ENCODE results near the gene ANTXR2.

Gene ANTXR2

DNA sequence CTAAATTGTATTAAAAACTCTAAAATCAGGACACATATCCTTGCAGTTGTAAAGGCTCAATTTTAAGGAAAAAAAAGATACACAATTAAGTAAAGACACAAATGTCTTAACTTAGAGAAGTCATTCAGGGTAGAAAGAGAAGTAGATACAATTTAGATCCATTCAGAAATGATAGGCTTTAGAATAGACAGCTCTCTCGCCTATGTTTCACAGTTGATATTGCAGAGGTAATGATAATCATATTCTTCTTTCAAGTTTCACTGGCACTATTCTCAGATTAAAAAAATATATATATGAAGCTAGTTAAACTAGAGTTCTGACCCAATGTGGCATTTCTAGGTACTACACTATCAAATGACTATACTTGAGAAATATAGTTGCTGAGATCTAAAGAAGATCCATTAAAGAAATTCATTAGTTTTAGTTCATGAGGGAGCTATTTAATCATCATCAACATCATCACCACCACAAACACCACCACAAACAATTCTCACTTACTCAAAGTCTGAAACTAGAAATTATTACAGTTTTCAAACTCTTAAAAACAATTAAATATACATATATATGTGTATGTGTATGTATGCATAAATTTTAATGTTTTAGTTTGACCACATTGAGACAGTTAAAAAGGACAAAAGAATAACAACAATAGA, 93.1 kb downstream of the ANTXR2 start:
- H3K4me3 ChIP-seq (ENCODE audit: low read depth, low read length), result no peak overlapping the region
- TF ChIP-seq, protein P1, sequence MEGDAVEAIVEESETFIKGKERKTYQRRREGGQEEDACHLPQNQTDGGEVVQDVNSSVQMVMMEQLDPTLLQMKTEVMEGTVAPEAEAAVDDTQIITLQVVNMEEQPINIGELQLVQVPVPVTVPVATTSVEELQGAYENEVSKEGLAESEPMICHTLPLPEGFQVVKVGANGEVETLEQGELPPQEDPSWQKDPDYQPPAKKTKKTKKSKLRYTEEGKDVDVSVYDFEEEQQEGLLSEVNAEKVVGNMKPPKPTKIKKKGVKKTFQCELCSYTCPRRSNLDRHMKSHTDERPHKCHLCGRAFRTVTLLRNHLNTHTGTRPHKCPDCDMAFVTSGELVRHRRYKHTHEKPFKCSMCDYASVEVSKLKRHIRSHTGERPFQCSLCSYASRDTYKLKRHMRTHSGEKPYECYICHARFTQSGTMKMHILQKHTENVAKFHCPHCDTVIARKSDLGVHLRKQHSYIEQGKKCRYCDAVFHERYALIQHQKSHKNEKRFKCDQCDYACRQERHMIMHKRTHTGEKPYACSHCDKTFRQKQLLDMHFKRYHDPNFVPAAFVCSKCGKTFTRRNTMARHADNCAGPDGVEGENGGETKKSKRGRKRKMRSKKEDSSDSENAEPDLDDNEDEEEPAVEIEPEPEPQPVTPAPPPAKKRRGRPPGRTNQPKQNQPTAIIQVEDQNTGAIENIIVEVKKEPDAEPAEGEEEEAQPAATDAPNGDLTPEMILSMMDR (IDR thresholded peaks at IDR 0.05; ENCODE audit: low read depth, low read length, missing control alignments), result no peak
- in situ Hi-C loops (cut with HindIII; ENCODE audit: low sequenced_read_pairs), result no loop called here
- DNase-seq (ENCODE audit: low read depth), result no peak

DNA sequence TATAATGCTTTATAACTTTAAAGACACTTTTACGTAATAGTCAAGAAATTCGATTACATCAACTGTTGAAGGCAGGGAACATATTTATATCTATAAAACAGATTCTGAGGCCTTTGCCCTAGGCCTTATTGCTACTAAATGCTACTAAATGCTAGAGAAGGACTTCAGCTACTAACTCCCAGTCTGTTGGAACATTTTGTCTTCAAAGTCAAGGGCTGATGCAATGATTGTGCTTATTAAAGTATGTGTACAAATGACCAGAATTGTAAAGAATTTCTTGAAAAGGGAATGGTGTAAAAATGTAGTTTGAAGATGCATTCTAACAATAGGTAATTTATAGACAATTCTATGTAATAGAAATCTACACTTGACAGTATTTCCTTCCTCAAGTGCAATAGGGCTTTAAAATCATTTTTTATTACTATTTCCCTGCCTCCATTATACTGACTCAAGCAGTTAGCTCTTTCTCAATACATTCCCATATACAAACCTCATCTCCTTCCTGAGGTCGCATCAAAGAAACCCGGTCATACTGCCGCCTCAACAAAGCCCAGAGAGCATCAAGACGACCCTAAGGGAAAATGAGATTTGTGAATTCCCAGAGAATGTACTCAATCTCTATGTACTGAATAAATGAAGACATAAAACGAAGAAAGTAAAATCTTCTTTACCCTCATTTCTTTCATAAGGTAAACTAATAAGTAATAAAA, 95.7 kb downstream of the ANTXR2 start:
- TF ChIP-seq, protein P1 (IDR thresholded peaks at IDR 0.05; ENCODE audit: low read depth, low read length, missing control alignments), result no peak
- no peak overlapping the region for H3K4me3 ChIP-seq (ENCODE audit: low read depth, low read length)
- in situ Hi-C loops (cut with HindIII; ENCODE audit: low sequenced_read_pairs), result no loop called here
- no peak for DNase-seq (ENCODE audit: low read depth)

DNA sequence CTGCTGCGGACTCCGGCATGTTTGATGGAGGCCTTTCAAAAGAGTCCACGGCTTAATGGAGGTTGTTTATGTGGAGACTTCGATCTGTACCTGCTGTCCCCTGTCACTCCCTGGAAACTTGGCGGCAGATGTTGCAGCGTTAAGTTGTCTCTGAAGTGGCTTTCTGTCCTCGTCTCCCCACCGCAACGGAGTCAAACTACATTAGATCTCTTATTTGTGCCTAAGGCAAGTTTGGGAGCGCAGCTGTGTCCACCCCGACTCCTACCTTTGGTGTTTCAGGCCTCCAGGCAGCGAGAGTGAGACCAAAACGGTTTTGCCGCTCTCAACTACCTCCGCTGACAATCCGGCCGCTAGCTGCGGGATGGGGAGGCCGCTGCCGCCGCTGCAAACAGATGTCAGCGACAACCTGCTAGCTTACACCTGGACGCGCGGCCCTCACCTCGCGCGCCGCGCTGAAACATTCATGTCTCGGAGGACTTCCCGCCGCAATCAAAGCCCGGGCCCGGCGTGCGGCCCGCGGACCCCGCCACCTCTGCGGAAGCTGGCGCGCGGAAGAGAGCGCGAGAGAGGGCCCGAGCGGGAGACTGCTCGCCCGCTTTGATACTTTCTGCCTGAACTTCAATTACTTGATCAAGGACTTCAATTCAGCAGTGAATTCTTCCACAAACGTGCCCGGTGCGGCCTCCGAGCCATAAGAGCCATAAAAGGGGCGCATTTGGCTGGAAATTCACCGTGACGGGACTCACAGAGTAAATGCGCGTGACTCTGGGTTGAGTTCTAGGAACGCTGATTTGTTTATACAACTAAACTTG, 108.4 kb downstream of the ANTXR2 start:
- peak overlapping the region; percentile 35 for H3K4me3 ChIP-seq (ENCODE audit: low read depth, low read length)
- peak; percentile 23 for DNase-seq (ENCODE audit: low read depth)
- TF ChIP-seq, protein P1 (IDR thresholded peaks at IDR 0.05; ENCODE audit: low read depth, low read length, missing control alignments), result no peak
- in situ Hi-C loops (cut with HindIII; ENCODE audit: low sequenced_read_pairs), result no loop called here

DNA sequence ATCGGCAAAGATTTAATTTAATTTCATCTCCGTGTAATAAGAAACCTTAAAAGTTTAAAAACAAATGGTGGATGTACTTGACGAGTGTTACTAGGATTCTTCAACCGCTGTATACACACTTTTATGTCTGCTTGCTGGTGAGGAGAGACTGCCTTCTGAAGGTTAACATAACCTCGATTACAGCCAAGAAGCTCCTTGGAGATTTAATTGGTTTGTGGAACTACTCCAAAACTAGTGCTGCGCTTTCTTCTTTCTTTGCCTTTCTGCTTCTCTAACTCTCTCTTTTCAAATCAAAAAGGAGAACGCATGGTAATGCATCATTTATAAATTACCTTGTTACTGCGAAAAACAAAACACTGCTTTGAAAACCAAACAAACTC, 109.0 kb downstream of the ANTXR2 start:
- in situ Hi-C loops (cut with HindIII; ENCODE audit: low sequenced_read_pairs), result no loop called here
- DNase-seq (ENCODE audit: low read depth), result peak; percentile 15
- TF ChIP-seq, protein P1 (IDR thresholded peaks at IDR 0.05; ENCODE audit: low read depth, low read length, missing control alignments), result no peak
- peak overlapping the region; percentile 35 for H3K4me3 ChIP-seq (ENCODE audit: low read depth, low read length)

DNA sequence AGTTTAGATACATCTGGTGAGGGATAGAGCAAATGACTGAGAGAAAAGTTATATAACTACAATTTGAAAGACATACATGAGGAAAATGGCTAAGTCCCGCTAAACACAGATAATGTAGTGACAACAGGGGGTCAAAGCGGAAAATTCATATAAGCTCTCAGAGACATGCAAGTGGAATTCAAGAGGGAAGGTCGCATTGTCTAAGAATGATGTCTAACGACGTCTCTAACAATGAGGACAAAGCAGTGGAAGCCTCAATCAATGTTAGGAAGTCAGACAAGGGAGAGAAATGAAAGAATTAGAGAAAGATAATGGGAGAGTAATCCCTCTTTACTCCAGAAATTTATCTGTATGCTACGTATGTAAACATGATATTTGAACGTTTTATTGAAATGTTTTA, 113.4 kb downstream of the ANTXR2 start:
- in situ Hi-C loops (cut with HindIII; ENCODE audit: low sequenced_read_pairs), result no loop called here
- TF ChIP-seq, protein P1 (IDR thresholded peaks at IDR 0.05; ENCODE audit: low read depth, low read length, missing control alignments), result no peak
- no peak overlapping the region for H3K4me3 ChIP-seq (ENCODE audit: low read depth, low read length)
- DNase-seq (ENCODE audit: low read depth), result no peak

DNA sequence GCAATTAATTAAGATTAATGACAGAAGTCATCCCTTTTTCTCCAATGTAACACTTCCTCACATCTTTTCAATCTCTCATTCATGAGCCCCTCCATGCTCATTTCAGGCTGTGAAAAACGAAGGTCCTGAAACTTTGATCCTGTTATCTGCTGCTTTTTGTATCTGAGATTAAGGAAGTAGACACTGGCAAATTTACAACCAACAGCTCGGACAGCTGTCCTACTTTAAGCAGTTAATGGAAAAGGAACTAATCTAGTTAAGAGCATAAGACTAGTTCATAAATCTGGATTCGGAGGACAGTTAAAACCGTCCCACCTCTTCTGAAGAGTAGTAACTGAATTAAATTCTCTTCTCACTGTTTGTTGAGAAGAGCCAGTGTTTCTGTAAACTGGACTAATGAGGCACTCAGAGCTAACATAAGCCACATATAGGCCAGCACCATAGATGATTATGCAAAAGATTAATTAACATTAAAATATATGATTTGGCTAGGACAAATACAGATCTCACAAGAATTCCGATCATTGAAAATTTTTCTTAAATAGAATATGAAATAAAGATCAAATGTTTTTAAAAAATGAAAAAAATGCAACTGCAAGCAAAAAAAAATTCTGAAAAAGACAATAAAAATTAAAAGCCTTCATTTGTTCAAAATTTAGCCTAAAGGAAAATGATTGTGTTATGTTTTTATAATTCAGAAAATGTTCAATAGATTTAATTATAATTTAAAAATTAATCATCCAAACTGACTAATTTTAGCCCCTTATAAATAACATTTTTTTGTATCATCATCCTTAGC, 114.4 kb downstream of the ANTXR2 start:
- H3K4me3 ChIP-seq (ENCODE audit: low read depth, low read length), result no peak overlapping the region
- in situ Hi-C loops (cut with HindIII; ENCODE audit: low sequenced_read_pairs), result no loop called here
- TF ChIP-seq, protein P1 (IDR thresholded peaks at IDR 0.05; ENCODE audit: low read depth, low read length, missing control alignments), result no peak
- DNase-seq (ENCODE audit: low read depth), result no peak

All from astrocyte of the cerebellum (primary cell).